Measurements from ENCODE around the gene PPP1R18. TPM values are rescaled to one million over a fixed set of nuclear protein-coding genes. Genes with fewer than 3 reads are reported as not detected.

The PPP1R18 gene
- total RNA-seq, 2 donors from 2014 or later, result 14.5 to 20.0 TPM

DNA sequence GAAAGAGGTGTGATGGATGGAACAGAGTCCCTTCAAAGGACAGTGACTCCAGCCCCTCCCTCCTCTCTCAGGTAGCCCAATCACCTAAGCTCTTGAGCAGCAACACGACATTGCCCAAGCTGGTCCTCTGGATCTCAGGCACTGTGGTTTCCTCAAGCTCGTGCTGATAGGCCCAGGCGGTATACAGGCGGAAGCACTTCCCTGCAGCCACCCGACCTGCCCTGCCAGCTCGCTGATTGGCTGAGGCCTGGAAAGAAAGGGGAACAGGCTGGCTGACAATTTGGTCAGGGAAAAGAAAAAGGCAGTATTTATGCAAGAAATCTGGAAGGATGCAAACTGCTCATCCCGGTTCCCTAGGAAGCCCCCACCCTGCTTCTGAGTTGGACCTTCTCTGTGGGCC, 29.9 kb downstream of the PPP1R18 start:
- H3K4me3 ChIP-seq, result no peak overlapping the region
- DNase-seq (peak in 1 of 4 donors; percentile 21), ATAC-seq (no peak)
- no peak overlapping the region for H3K27ac ChIP-seq
- no peak for TF ChIP-seq POLR2A (IDR thresholded peaks at IDR 0.05)
- TF ChIP-seq, protein P1, sequence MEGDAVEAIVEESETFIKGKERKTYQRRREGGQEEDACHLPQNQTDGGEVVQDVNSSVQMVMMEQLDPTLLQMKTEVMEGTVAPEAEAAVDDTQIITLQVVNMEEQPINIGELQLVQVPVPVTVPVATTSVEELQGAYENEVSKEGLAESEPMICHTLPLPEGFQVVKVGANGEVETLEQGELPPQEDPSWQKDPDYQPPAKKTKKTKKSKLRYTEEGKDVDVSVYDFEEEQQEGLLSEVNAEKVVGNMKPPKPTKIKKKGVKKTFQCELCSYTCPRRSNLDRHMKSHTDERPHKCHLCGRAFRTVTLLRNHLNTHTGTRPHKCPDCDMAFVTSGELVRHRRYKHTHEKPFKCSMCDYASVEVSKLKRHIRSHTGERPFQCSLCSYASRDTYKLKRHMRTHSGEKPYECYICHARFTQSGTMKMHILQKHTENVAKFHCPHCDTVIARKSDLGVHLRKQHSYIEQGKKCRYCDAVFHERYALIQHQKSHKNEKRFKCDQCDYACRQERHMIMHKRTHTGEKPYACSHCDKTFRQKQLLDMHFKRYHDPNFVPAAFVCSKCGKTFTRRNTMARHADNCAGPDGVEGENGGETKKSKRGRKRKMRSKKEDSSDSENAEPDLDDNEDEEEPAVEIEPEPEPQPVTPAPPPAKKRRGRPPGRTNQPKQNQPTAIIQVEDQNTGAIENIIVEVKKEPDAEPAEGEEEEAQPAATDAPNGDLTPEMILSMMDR (IDR thresholded peaks at IDR 0.05), result no peak
- intact Hi-C loops (cut with DNase I), result no loop called here
- no peaks in the 10 kb centered on the region for H3K27me3 ChIP-seq
- H3K4me1 ChIP-seq, result no peaks in the 10 kb centered on the region
- 64 to 80% methylated on average over 6 to 7 of the region's 7 CpGs for WGBS, 2 donors
- peaks cover 6 to 54% of the 10 kb centered on the region in 2 donors for H3K36me3 ChIP-seq (replicated peaks in 1 of 2; ENCODE audit: insufficient read depth in 1 of 2, low read depth in 2 of 2)
- no peaks in the 10 kb centered on the region for H3K9me3 ChIP-seq

DNA sequence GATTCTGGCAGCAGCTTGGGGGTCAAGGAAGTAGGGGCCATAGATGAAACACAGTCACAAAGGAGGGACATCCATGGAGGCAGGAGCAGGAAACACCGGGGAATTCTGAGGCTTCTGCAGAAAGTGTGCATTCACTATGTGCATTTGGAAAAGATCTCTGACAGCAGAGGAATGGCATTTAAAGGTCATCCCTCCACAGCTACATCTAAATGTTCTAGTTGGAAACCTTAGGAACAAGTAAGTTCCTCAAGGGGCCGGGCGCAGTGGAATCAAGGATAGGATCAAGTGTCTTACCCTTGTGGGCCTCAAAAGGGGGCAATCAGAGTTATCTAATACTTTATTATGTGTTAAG, 30.7 kb downstream of the PPP1R18 start:
- DNase-seq, result no peak
- Histone ChIP-seq H3K36me3 (replicated peaks in 1 of 2; ENCODE audit: insufficient read depth in 1 of 2, low read depth in 2 of 2) (peaks cover 6 to 53% of the 10 kb centered on the region in 2 donors), H3K27me3 (no peaks in the 10 kb centered on the region), H3K4me3 (no peak overlapping the region), H3K4me1 (no peaks in the 10 kb centered on the region), H3K27ac (no peak overlapping the region), H3K9me3 (no peaks in the 10 kb centered on the region)
- TF ChIP-seq POLR2A (IDR thresholded peaks at IDR 0.05), result no peak
- TF ChIP-seq, protein P1 (IDR thresholded peaks at IDR 0.05), result no peak
- intact Hi-C loops (cut with DNase I), result no loop called here
- no peak for ATAC-seq
- 88 to 94% methylated on average over 3 of the region's 3 CpGs for WGBS, 2 donors

DNA sequence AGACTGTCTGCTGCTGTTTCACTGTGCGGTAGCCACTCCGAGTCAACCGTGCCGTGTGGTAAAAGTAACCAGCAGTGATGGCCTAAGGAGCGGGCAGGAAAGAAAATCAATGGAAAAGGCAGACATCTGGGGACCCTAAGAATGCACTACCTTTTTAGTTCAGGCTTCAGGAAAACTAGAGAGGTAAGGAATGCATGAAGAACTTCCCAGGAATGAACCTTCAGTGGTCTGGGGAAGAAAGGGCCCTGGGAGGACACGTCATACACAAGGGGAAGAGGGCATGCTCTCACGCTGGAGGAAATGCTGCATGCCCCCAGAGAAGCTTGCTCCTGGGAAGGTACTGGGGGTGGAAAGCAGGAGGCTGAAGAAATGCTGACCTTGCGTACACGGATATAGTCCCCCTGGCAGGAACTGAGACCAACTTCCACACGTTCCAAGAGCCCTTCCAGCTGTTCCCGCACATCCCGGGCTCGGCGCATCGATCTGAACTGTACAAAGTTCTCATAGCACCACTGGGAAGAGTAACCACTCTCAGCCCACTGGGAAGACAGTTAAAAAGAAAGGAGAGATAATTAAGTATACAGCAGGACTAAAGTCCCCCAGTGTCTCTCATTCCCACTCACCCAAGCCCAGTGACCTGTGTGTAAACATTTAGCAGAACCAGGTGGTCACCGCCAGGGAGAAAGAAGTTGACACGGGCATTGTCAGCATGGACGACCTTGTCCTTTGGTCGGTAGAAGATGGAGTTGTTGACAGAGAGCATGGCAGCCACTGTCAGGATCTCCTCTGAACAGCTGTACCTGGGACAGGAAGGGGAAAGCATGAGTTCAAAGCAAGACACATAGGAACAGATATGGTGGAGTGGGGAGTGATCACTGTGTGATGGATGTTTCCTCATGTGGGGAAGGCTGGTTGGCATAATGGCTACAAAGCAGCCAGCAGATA, 31.4 kb downstream of the PPP1R18 start:
- Histone ChIP-seq H3K4me3 (no peak overlapping the region), H3K36me3 (replicated peaks in 1 of 2; ENCODE audit: insufficient read depth in 1 of 2, low read depth in 2 of 2) (peaks cover 6 to 53% of the 10 kb centered on the region in 2 donors), H3K9me3 (no peaks in the 10 kb centered on the region), H3K4me1 (no peaks in the 10 kb centered on the region), H3K27ac (no peak overlapping the region), H3K27me3 (no peaks in the 10 kb centered on the region)
- intact Hi-C loops (cut with DNase I), result no loop called here
- no peak for TF ChIP-seq POLR2A (IDR thresholded peaks at IDR 0.05)
- TF ChIP-seq, protein P1 (IDR thresholded peaks at IDR 0.05), result no peak
- WGBS, 2 donors, result 83 to 87% methylated on average over 17 to 19 of the region's 19 CpGs
- DNase-seq (no peak), ATAC-seq (no peak)

DNA sequence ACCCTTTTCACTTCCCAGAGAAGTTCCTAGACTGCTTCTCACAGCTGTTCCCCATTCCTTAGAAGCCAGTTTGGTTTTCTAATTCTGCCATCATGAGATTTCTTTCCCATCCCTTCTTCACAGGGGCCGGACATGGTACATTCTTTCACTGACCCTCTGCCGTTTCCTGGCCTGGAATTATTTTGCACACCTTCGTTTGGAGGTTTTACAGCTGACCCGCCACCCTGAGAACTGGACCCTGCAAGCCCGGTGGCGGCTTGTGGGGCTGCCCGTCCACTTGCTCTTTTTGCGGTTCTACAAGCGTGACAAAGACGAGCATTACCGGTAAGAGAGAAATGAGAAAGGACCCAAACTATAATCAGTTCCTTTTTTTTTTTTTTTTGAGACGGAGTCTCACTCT, 35.3 kb downstream of the PPP1R18 start:
- Histone ChIP-seq H3K4me1 (peaks cover 16% of the 10 kb centered on the region), H3K4me3 (no peak overlapping the region), H3K27me3 (no peaks in the 10 kb centered on the region), H3K9me3 (no peaks in the 10 kb centered on the region), H3K36me3 (replicated peaks in 1 of 2; ENCODE audit: insufficient read depth in 1 of 2, low read depth in 2 of 2) (peaks cover 6 to 28% of the 10 kb centered on the region in 2 donors), H3K27ac (no peak overlapping the region)
- DNase-seq (no peak), ATAC-seq (no peak)
- TF ChIP-seq POLR2A (IDR thresholded peaks at IDR 0.05), result no peak
- TF ChIP-seq, protein P1 (IDR thresholded peaks at IDR 0.05), result no peak
- 87 to 88% methylated on average over 12 of the region's 12 CpGs for WGBS, 2 donors
- intact Hi-C loops (cut with DNase I), result no loop called here

All from body of pancreas (tissue), 4 donors.